ENCODE measurements around the gene SRSF12.
"Not testable (repeated sequence)": the region's sequence is repeated elsewhere in the genome, so short reads cannot be mapped to it uniquely, and the experiment has no call there.

The SRSF12 gene

DNA sequence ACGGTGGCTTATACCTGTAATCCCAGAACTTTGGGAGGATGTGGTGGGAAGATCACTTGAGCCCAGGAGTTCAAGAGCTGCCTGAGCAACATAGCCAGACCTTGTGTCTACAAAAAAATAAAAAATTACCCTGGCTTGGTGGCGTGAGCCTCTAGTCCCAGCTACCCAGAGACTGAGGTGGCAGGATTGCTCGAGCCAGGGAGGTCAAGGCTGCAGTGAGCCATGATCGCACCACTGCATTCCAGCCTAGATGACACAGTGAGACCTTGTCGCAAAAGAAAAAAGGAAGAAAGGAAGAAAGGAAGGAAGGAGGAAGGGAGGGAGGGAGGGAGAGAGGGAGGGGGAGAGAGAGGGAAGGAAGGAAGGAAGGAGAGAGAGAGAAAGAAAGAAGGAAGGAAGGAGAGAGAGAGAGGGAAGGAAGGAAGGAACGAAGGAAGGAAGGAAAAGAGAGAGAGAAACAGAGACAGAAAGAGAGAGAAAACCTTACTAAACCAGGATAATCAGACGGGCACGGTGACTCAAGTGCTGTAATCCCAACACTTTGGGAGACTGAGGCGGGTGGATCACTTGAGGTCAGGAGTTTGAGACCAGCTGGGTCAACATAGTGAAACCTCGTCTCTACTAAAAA is 48.2 kb downstream of the SRSF12 start:
- no peak for DNase-seq

DNA sequence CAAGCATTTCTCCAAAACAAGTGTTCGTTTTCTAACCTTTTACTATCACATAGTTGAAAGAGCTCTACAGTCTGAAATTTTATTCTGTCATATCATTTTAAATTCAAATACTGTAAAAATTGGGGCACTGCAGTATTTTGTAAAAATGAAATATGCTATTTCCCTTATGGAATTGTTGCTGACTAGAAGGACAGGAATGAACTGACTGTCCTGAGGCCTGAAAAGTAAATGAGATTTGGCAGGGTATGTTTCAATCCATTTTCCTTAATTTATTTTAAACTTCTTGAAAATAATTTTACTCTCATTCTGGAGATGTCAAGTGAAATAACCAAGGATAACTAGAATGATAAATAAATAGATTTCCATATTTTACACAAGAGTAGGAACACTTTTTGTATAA is 49.2 kb downstream of the SRSF12 start:
- DNase-seq: no peak

DNA sequence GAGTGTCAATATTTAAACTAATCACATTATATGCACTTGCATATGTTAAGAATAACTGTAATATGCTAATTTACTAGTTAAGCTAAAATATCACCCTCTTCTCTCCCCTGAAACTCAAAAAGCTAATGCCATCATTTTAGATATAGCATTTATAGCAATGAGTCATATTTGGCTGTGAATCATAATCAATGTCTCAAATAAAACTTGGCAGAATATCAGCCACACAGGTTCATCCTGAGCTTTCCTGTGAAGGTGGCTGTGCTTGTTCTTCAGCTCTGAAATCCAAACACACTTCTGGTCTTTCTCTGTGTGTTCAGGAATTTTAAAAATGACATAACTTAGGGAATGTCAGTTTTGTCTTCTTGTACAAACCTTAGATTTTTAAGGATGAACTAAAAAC is 50.1 kb downstream of the SRSF12 start:
- DNase-seq: no peak

DNA sequence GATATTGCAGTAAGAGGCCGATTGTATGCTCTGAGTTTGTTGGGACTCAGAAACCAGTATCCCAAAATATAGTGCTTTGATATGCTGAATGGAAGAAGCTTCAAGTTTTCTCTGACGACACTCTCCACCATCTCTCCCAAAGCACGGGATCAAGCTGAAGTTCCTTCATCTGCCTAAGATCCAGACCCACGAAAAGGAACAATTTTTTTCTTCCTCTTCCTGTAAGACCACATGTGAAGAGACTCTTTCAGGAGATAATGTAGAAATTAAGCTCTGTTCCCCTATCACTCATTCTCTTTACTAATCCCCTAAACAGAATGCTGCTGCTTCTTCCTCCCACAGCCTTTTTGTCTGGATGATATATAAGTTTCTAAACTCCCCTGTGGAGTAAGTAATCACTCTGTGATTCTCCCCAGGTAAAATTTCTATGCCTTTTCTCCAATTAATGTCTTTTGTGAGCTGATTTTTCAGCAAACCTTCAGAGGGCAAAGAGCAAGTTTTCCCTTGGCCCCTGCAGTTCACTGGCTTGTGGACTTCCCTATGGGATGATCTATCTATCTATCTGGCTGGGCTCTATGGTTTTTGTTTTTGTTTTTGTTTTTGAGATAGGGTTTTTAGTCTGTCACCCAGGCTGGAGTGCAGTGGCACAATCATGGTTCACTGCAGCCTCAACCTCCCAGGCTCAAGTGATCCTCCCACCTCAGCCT is 50.8 kb downstream of the SRSF12 start:
- DNase-seq: no peak

DNA sequence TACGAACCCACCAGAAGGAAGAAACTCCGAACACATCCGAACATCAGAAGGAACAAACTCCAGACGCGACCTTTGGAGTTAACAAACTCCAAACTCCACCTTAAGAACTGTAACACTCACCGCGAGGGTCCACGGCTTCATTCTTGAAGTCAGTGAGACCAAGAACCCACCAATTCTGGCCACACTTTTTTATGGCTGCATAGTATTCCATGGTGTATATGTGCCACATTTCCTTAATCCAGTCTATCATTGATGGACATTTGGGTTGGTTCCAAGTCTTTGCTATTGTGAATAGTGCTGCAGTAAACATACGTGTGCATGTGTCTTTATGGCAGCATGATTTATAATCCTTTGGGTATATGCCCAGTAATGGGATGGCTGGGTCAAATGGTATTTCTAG is 51.8 kb downstream of the SRSF12 start:
- not testable (repeated sequence) for DNase-seq

DNA sequence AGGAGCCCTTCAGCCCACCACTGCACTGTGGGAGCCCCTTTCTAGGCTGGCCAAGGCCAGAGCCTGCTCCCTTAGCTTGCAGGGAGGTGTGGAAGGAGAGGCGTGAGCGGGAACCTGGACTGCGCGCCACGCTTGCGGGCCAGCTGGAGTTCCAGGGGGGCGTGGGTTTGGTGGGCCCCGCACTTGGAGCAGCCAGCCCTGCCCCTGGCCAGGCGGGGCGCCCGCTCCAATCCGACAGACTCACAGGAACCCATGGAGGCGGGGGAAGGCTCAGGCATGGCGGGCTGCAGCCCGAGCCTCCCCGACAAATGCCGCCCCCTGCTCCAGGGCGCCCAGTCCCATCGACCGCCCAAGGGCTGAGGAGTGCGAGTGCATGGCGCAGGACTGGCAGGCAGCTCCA is 52.9 kb downstream of the SRSF12 start:
- not testable (repeated sequence) for DNase-seq

DNA sequence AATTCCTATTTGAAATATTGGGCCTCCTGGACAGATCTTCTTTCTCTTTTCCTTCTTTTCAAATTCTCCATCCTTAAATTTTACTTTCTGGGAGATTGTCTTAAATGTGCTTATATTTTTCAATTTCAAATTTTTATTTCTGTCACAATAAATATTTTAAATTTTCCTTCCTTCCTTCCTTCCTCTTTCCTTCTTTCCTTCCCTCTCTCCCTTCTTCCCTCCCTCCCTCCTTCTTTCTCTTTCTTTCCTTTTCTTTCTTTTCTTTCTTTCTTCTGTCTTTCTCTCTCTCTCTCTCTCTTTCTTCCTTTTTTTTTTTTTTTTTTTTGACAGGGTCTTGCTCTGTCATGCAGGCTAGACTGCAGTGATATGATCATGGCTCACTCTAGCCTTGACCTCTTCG is 54.0 kb downstream of the SRSF12 start:
- DNase-seq: no peak

DNA sequence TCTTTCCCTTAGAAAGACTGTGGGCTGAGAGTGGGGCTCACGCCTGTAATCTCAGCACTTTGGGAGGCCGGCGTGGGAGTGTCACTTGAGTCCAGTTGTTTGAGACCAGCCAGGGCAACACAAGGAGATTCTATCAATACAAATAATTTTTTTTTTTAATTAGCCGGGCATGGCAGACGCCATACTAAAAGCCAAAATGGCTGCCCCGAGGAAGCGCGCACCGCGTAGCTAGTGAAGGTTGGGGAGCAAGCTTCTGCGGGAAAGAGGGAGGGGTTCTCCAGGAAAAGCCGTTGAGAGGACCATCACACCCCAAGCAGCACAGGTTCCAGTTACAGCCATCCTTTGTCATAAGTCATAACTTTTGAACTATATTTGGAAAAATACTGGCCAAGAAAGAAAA is 58.6 kb downstream of the SRSF12 start:
- DNase-seq: no peak

DNA sequence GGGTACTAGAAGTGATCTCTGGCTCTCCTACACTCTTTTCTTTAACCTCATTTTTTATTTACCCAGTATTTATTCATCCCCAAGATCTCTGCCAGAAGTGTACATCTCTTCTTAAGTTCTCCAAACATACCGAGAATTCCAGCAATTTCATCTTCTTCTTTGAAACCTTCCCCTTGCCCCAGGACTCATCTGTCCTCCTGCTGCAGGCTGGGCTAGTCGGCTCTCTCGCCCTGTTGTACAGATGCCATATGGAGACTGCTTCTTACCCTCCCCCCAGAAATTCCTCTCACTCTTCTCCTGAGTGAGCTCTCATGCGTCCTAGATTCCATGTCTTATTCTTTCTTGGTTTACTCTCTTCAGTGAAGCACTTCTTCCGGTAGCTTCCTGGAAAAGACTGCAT is 59.2 kb downstream of the SRSF12 start:
- no peak for DNase-seq

DNA sequence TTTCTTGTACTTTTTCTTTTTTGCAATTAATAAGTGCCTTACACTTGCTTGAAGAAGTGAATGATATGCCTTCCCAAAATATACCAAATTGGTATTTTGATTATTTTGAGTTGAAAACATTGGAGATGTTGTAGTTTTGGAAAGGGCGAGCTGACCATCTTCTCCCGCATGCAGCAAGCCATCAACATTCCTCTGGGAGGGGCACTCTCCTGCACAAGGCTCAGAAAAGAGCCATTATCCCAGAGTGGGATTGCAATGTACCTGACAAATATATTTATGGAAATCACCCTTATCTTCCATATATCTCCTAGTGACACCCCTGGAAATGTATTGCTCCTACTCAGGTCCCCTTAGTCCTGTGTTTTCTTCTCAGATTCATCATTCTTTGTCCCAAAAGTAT is 60.1 kb downstream of the SRSF12 start:
- no peak for DNase-seq

DNA sequence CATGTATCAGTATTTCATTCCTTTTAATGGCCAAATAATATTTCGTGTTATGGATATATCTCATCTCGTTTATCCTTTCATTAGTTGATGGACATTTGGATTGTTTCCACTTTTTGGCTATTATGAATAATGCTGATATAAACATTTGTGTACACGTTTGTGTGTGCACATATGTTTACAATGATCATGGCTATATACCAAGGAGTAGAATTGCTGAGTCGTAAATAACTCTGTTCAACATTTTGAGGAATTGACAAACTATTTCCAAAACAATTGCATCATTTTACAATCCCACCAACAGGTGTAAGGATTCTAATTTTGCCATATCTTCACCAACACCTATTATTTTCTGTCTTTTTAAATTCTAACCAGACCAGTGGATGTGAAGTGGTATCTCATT is 63.7 kb downstream of the SRSF12 start:
- DNase-seq: no peak

DNA sequence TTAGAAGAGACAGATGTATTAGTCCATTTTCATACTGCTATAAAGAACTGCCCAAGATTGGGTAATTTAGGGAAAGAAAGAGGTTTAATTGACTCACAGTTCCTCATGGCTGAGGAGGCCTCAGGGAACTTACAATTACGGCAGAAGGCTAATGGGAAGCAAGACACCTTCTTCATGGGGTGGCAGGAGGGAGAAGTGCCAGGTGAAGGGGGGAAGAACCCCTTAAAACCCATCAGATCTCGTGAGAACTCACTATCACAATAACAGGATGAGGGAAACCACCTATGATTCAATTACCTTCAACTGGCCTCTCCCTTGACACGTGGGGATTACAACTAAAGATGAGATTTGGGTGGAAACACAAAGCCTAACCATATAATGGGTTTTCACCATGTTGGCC is 66.2 kb downstream of the SRSF12 start:
- no peak for DNase-seq

DNA sequence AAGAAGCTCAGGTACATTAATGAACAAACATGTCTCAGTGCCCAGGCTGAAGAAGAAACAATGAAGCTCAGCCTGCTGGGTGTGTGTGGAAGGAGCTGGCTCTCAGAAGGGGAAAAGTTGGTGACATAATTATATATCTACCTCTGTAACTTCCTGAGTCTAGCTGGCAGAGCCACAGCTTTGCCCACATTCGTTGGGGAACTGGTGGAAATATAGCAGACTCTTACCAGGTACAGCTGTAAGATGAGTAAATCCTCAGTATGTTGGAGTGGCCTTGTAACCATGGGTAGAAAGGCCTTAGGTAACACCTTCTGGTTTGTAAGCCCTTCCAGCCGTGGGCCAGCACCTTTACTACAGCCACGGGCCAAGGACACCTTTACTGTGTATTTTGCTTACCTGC is 67.2 kb downstream of the SRSF12 start:
- DNase-seq: no peak

DNA sequence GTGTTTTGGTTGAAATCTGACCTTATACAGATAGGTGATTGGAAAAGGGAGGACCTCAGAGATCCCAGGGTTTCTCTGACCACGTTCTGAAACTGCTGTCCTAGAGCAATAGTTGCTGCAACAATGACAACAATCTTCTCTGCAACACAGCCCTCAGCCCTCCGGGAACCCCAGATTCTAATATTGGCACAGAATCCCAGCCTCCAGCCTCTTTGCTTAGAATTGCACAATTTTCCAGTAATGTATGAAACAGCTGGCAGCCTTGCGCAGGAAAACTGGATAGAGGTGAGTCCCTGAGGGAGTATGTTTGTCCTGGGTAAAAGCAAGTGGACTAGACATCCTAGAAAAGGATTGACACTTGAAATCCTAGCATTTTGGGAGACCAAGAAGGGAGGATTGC is 67.7 kb downstream of the SRSF12 start:
- DNase-seq: no peak

DNA sequence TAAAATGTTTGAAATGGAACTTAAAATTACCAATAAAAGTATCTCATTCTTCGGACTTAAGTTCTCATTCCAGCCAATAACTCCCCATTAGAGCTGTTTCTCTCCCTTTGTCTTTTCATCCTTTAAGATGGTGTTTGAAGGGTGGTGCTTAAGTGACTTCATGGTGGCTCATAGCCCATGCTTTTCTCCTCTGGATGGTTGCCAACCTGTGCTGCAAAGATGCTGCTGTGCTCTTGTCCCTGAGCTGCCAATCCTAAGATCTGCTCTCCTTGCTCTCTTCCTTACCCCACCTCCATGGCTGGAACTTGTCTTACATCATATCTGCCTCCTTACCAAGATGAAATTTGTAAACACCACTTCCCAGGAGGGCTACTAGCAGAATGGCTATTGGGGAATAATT is 68.9 kb downstream of the SRSF12 start:
- no peak for DNase-seq

DNA sequence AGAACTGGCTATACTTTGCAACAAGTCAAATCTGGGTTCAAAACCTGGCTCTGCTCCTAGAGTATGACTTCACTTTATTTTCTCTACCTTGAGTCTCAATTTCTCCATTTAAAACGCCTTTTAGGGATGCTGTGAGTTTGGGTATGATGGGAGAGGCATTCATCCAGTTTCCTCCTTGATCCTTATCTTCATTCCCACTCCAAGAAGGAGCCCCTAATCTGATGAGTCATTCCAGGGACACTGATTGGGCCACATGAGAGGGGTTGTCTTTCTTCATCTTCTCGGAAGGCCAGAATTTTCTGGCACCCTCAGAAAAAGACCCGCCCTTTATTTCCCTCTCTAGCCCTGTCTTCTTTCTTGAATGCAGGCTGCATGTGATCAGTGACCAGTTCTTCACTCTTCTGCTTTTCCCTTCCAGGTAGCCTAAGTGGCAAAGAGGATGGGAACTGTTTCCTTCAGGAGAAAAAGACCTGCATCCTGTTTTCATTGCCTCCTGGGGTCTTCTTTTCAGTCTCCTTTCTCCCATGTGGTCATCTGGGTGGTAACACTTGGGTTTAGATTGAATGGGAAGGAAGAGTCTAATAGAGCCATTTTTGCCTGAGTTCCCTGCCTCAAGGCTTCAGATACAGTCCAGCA is 69.5 kb downstream of the SRSF12 start:
- no peak for DNase-seq

DNA sequence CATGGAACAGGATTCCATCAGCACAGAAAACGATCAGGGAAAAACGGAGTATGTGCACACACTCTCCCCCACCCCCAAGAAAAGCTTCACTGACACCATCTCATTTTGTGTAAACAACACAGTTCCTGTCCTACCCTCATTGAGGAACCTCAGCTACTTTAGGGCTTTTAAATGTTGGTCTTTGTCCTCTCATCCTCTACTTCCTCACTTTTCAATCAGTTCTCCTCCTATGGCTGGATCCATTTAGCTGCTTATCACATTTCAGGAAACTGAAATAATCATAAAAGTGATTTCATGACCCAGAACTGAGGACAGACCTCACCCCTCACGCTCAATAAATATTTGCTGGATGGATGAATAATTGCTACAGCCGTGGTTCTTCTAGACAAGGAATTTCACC is 70.4 kb downstream of the SRSF12 start:
- DNase-seq: no peak
